Esophagus muscularis mucosa (tissue), 4 donors: ENCODE measurements around the gene POLR3GL. TPM values are rescaled to one million over a fixed set of nuclear protein-coding genes. Genes with fewer than 3 reads are reported as not detected.

Experiments used
- DNase-seq: peaks from one replicate; pipeline ENCODE4 v3.0.0-alpha.2; 2017; ENCODE audit errors: extremely low spot score
- H3K27ac ChIP-seq, 4 donors: fragments of 200-600 bp; sonication (generic); replicated peaks in 1 of 4; 1 replicate in 3 of 4; 2 replicates in 1 of 4; pipeline ENCODE4 v1.5.1; 2016 to 2019; ENCODE audit warnings: mild to moderate bottlenecking in 1 of 4
- H3K27me3 ChIP-seq, 4 donors: fragments of 200-600 bp; sonication (generic); one replicate each; pipeline versions ENCODE4 v1.5.1 to v1.6.0; 2016 to 2019
- H3K36me3 ChIP-seq, 4 donors: fragments of 200-600 bp; sonication (generic); one replicate each; pipeline ENCODE4 v1.5.1; 2016 to 2019
- H3K4me1 ChIP-seq, 4 donors: fragments of 200-600 bp; sonication (generic); one replicate each; pipeline ENCODE4 v1.5.1; 2016 to 2019
- H3K4me3 ChIP-seq, 4 donors: fragments of 200-600 bp; sonication (generic); 1 replicate in 2 of 4; 2 replicates in 2 of 4; pipeline ENCODE4 v1.5.1; 2016 to 2019; ENCODE audit warnings: mild to moderate bottlenecking in 4 of 4, moderate library complexity in 1 of 4
- H3K9me3 ChIP-seq, 4 donors: fragments of 200-600 bp; sonication (generic); 1 replicate in 3 of 4; 2 replicates in 1 of 4; pipeline ENCODE4 v1.5.1; 2016 to 2019
- CTCF ChIP-seq, 3 experiments: fragments of 200-600 bp in 2 of 3; fragments of 450-650 bp in 1 of 3; sonication (generic) in 2 of 3; IDR thresholded peaks; one replicate each; pipeline ENCODE4 v1.5.1; 2017 to 2019; ENCODE audit warnings: antibody characterized with exemption in 3 of 3, mild to moderate bottlenecking in 2 of 3, moderate library complexity in 1 of 3
- EP300 ChIP-seq: sonication (generic); formaldehyde crosslinking; IDR thresholded peaks from one replicate; pipeline ENCODE4 v1.6.1; 2017; ENCODE audit warnings: antibody characterized with exemption
- POLR2A ChIP-seq: fragments of 450-650 bp; IDR thresholded peaks from one replicate; pipeline ENCODE4 v1.6.1; 2017; ENCODE audit warnings: antibody characterized with exemption, moderate library complexity, mild to moderate bottlenecking, low read depth
- POLR2AphosphoS5 ChIP-seq, 2 donors: sonication (generic); formaldehyde crosslinking; IDR thresholded peaks; one replicate each; pipeline ENCODE4 v1.6.1; 2017; ENCODE audit warnings: antibody characterized with exemption in 2 of 2
- WGBS: methylation state at CpG from one replicate; pipeline ENCODE4 v1.1.5; 2018; 5-methylcytosine and 5-hydroxymethylcytosine counted together
- intact Hi-C: fragments of 100-400 bp; cut with DNase I; formaldehyde crosslinking; loops from one replicate; pipeline ENCODE4 v1.15.1; 2023
- total RNA-seq, 4 donors: library from RNA; depleted of rRNA; stranded (reverse); fragments of >200 nt; gene quantifications; one replicate each; pipeline versions ENCODE4 v1.1.0 to v1.2.1, GENCODE V29; 2016

Gene POLR3GL
- total RNA-seq, 4 donors from 2014 or later = 29.0 to 41.5 (median 35.5) TPM

GRCh38 chr1:145997718-145998023, 33.2 kb downstream of the POLR3GL start:
- peaks cover 28 to 35% (median 31%) of the 10 kb centered on the region in 4 donors for H3K36me3 ChIP-seq
- H3K9me3 ChIP-seq = no peaks in the 10 kb centered on the region
- H3K27me3 ChIP-seq = no peaks in the 10 kb centered on the region
- TF ChIP-seq CTCF (IDR thresholded peaks at IDR 0.05) = peak in 1 of 3 experiments; percentile 32
- TF ChIP-seq EP300 = no peak
- TF ChIP-seq POLR2A = no peak
- no peak for TF ChIP-seq POLR2AphosphoS5 (IDR thresholded peaks at IDR 0.05)
- H3K4me1 ChIP-seq = peaks cover 33 to 52% (median 45%) of the 10 kb centered on the region in 4 donors
- 8% methylated on average over 3 of the region's 3 CpGs for WGBS
- intact Hi-C loops = loop anchor here (2.0 kb wide), 1 partner anchor 15 kb away; no protein-coding TSS in a partner anchor
- DNase-seq = no peak
- peak overlapping the region; percentile 94 to 96 (median 96) for H3K27ac ChIP-seq
- peak overlapping the region; percentile 70 to 85 (median 80) for H3K4me3 ChIP-seq

GRCh38 chr1:145999321-146000024, 35.0 kb downstream of the POLR3GL start:
- TF ChIP-seq POLR2AphosphoS5 (IDR thresholded peaks at IDR 0.05) (peak in 1 of 2 donors; percentile 79), EP300 (no peak)
- peak overlapping the region; percentile 94 to 96 (median 96) for H3K27ac ChIP-seq
- 19% methylated on average over 5 of the region's 5 CpGs for WGBS
- H3K9me3 ChIP-seq = no peaks in the 10 kb centered on the region
- no peak for DNase-seq
- H3K36me3 ChIP-seq = peaks cover 10 to 17% (median 13%) of the 10 kb centered on the region in 4 donors
- intact Hi-C loops = loop anchor here (2.0 kb wide), 1 partner anchor 17 kb away; no protein-coding TSS in a partner anchor
- H3K4me3 ChIP-seq = peak overlapping the region; percentile 70 to 85 (median 80)
- no peaks in the 10 kb centered on the region for H3K27me3 ChIP-seq
- peaks cover 34 to 58% (median 46%) of the 10 kb centered on the region in 4 donors for H3K4me1 ChIP-seq

GRCh38 chr1:146001709-146002108, 37.2 kb downstream of the POLR3GL start:
- Histone ChIP-seq H3K36me3 (no peaks in the 10 kb centered on the region), H3K4me3 (peak overlapping the region in 1 of 4 donors; percentile 19), H3K4me1 (peaks cover 57 to 81% (median 68%) of the 10 kb centered on the region in 4 donors), H3K27ac (peak overlapping the region; percentile 64 to 96 (median 94)), H3K9me3 (no peaks in the 10 kb centered on the region), H3K27me3 (no peaks in the 10 kb centered on the region)
- no peak for TF ChIP-seq POLR2A
- TF ChIP-seq POLR2AphosphoS5 (IDR thresholded peaks at IDR 0.05) = no peak
- no peak for TF ChIP-seq CTCF (IDR thresholded peaks at IDR 0.05)
- TF ChIP-seq EP300 = no peak
- 95% methylated on average over 2 of the region's 2 CpGs for WGBS
- intact Hi-C loops = no loop called here
- DNase-seq = no peak

- no peaks in the 10 kb centered on the region for H3K36me3 ChIP-seq
- H3K4me3 ChIP-seq = peak overlapping the region in 2 of 4 donors; percentile 31 to 49
- peaks cover 42 to 62% (median 48%) of the 10 kb centered on the region in 4 donors for H3K4me1 ChIP-seq
- 86% methylated on average over 8 of the region's 8 CpGs for WGBS
- no peaks in the 10 kb centered on the region for H3K9me3 ChIP-seq
- no peak for DNase-seq
- intact Hi-C loops = no loop called here
- TF ChIP-seq POLR2A = no peak
- TF ChIP-seq CTCF (IDR thresholded peaks at IDR 0.05) = no peak
- no peak for TF ChIP-seq EP300
- no peak for TF ChIP-seq POLR2AphosphoS5 (IDR thresholded peaks at IDR 0.05)
- no peaks in the 10 kb centered on the region for H3K27me3 ChIP-seq
- H3K27ac ChIP-seq = peak overlapping the region; percentile 79 to 85 (median 83)
These were observed 43.1 kb downstream of the POLR3GL start for GRCh38 chr1:146007489-146008133.

- Histone ChIP-seq H3K9me3 (no peaks in the 10 kb centered on the region), H3K27me3 (no peaks in the 10 kb centered on the region), H3K4me1 (peaks cover 32 to 51% (median 44%) of the 10 kb centered on the region in 4 donors), H3K27ac (peak overlapping the region; percentile 37 to 62 (median 46)), H3K36me3 (no peaks in the 10 kb centered on the region), H3K4me3 (no peak overlapping the region)
- no peak for DNase-seq
- intact Hi-C loops = loop anchor here (1.0 to 5.0 kb wide), 2 partner anchors 33 to 93 kb away; partner anchors contain the start of gene PEX11B
- 88% methylated on average over 8 of the region's 8 CpGs for WGBS
- TF ChIP-seq POLR2AphosphoS5 (IDR thresholded peaks at IDR 0.05) (peak; percentile 5 to 31), POLR2A (no peak), EP300 (no peak)
These were observed 45.7 kb downstream of the POLR3GL start for GRCh38 chr1:146010126-146010738.
